Dermis microvascular lymphatic vessel endothelial cell (primary cell): ENCODE measurements around the gene SMPD3. TPM values are rescaled to one million over a fixed set of nuclear protein-coding genes. Genes with fewer than 3 reads are reported as not detected.

Experiments
- DNase-seq, 2 donors: peaks; one replicate each; pipeline versions ENCODE4 v3.0.0 to v3.0.0-alpha.2; 2010; ENCODE audit warnings: low read depth in 2 of 2
- total RNA-seq: library from RNA; depleted of rRNA; stranded (reverse); fragments of >200 nt; gene quantifications from 2 replicates; pipeline ENCODE4 v1.2.1, GENCODE V29; 2014

SMPD3 gene
- total RNA-seq, 1 donor from 2014 or later: under 0.01 TPM

DNA sequence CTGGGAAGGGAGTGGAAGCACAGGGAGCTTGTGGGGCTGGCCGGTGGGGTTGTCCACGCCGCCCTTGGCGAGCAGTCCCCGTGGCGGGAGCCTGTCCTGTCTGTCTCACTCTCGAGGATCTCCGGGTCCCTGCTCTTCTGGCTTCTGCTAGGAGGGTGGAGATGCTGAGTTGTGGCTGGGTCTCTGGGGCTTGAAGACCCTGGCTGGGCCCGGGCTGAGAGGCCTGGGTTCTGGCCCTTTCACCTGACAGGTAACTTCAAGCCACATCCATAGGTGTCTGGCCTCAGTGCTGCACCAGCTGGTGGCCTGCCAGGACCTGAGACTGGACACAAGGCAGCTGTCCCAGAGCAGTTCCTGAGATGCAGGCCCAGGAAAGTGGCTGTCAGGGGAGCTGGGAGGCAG is 90.8 kb downstream of the SMPD3 start:
- no peak for DNase-seq

DNA sequence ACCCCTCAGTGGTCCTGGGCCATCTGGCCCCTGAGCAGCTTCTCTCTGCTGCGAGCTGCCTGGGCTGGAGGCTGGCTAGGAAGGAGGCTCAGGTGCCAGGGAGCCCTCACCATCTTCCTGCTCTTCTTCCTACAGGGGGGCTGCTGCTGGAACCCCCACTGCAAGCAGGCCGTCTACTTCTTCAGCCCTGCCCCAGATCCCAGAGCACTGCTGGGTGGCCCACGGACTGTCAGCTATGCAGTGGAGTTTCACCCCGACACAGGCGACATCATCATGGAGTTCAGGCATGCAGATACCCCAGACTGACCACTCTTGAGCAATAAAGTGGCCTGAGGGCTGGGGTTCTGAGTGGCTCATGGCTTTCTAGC is 91.4 kb downstream of the SMPD3 start:
- no peak for DNase-seq

DNA sequence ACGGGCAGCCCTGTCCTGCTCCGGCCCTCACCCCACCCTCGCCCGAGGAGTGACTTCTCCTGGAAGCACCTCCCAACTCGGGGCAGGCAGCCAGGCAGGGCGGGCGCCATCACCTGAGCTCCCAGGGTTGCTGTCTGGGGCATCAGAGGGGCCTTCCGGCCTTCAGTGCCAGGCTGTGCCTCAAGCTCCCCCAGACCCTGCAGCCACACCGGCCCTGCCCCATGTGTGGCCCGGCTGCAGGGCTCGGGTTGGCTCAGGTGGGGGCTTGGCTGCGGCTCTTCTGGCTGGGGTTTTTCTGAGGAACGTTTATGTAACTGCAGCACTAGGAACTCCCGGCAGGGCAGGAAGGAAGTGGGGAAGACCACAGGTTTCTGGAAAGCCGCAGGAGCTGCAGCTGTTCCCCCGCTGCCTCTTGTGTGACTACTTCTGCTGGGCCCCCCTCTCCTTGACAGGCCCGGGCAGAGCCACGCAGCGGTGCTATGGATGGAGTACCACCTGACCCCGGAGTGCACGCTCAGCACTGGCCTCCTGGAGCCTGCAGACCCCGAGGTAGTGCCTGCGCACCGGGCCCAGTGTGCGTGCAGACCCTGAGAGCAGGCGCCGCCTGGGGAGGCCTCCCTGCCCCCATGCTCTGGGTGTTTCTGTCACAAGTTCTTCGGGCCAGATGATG is 91.9 kb downstream of the SMPD3 start:
- no peak for DNase-seq

DNA sequence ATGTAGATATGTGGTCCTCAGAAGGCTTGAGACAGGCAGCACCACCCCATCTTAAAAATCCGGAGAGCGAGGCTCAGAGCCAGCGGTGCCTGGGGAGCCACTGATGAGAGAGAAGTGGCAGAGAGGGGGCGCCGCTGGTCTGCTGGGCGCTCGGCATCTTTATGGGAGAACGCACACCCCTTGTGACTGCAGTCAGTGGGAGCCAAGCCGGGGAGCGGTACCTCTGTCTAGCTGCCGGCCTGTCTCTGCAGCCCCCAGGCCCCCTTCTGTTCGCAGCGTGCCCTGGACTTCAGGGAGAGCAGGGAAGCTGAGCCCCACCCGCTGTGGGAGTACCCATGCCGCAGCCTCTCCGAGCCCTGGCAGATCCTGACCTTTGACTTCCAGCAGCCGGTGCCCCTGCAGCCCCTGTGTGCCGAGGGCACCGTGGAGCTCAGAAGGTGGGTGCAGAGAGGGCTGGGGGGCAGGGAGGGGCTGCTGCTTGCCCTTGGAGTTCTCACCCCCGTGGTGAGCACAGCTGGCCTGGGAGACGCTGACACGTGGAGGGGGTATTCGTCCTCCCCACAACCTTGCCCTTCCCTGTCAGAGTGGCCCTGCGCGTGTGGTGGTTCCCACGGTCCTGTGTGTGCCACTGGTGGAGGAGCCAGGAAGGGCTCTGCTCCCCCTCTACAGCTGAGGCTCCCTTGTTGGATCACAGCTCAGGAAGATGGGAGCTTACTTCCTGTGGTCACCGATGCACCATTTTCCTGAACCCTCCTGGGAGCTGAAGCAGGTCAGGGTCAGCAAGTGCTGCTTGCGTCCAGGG is 92.7 kb downstream of the SMPD3 start:
- DNase-seq: no peak

DNA sequence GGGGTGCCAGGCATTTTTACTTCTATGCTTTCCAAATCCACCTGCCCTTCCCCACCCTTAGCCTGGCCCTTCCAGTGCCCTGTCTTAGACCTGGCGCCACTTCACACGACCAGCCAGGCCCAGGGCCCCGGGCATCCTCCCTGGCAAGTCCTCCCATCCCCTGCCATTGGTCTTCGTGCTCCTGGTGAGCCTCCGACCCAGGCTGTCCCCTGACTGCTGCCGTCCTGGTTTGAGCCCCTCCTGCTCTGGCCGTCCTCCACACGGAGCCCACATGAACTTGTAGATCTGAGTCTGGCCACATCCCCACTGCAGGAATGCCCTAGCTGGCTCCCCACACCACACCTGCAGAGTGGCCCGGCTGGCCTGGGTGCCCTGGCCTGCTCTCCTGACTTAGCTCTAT is 93.5 kb downstream of the SMPD3 start:
- DNase-seq: no peak

DNA sequence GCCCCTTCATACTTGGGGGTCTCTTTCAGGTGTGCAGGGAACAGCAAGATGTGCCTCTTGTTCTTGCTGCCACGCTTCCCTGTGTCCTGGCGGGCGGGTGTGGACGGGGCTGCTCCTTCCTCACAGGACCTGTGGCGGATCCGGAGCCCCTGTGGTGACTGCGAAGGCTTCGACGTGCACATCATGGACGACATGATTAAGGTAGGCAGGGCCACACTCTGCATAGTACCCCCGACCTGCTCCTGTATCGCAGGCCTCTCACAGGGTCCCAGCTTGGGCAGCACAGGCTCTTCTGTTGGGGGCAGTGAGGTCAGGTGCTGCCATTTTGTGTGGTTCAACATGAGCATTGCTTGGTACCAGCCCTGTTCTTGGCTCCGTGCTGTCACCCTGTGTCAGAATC is 94.9 kb downstream of the SMPD3 start:
- no peak for DNase-seq

DNA sequence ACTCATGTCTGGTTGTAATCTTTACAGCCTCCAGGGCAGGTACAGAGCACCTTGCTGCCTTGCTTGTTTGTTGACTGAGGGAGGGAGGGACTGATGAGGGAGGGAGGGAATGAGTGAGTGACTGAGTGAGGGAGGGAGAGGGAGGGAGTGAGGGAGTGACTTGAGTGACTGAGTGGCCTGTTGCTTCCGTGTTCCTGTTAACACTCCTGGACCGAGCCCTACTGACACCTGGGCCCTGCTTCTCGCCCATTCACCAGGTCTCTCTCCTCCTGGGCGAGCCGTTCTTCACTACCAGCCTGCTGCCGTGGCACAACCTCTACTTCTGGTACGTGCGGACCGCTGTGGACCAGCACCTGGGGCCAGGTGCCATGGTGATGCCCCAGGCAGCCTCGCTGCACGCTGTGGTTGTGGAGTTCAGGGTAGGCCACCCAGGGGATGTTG is 96.3 kb downstream of the SMPD3 start:
- no peak for DNase-seq

DNA sequence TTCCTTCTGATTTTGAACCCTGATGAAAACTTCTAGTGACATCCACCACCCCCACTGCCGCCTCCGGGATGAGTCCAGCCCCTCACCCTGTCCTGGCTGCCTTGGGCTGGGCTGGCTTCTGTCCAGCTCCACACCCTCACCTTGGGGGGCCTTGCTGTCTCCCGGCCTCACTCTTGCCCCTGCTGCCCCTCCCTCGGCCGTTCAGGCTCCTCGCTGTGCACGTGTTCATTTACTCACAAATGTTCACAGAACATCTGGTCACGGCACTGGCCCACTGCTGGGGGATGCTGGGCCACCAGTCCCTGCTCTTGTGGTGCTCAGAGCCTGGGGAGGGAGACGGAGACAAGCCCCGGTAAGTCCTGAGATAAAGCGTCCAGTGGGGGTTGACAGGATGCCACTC is 96.8 kb downstream of the SMPD3 start:
- DNase-seq: no peak

DNA sequence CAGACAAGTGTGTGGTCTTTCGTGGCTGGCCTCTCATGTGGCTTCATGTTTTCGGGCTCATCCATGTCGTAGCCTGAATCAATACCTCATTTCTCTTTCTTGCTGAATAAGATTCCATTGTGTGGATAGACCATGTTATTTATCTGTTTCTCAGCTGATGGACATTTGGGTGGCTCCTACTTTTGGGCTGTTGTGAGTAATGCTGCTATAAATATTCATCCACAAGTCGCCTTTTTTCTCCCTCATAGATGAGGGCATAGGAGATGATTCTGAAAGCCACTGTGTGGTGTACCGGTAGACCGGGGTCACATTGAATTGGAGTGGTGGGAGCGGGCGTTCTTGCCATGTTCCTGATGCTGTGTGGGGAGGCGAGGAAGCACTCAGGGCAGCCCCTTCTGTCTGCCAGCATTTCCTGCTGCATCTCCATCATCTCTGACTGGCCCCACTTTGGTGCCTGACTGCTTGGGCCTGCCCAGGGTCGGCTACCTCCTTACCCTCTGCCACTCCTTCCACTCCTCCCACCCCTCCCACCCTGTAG is 97.4 kb downstream of the SMPD3 start:
- no peak for DNase-seq

DNA sequence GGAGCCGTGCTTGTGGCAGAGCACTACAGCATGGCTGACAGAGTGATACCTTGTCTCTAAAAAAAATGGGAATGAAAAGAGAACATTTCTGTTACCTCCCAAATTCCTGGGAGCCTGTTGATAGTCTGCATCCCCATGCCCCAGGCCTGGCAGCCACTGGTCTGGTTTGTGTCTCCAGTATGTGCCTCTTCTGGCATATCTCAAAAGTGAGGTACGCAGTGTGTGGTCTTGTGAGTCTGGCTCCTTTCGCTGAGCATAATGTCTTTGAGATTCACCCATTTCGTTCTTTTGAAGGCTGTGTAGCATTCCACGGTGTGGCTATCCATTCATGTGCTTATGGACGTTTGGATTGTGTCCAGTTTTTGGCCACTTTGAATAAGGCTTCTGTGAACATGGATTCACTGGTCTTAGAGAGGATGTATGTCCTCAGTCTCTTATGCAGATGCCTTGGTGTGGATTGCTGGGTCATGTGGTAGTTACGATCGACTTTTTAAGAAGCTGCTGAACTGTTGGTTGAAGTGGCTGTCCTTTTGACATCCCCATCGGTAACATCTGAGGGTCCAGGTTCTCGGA is 98.4 kb downstream of the SMPD3 start:
- no peak for DNase-seq

DNA sequence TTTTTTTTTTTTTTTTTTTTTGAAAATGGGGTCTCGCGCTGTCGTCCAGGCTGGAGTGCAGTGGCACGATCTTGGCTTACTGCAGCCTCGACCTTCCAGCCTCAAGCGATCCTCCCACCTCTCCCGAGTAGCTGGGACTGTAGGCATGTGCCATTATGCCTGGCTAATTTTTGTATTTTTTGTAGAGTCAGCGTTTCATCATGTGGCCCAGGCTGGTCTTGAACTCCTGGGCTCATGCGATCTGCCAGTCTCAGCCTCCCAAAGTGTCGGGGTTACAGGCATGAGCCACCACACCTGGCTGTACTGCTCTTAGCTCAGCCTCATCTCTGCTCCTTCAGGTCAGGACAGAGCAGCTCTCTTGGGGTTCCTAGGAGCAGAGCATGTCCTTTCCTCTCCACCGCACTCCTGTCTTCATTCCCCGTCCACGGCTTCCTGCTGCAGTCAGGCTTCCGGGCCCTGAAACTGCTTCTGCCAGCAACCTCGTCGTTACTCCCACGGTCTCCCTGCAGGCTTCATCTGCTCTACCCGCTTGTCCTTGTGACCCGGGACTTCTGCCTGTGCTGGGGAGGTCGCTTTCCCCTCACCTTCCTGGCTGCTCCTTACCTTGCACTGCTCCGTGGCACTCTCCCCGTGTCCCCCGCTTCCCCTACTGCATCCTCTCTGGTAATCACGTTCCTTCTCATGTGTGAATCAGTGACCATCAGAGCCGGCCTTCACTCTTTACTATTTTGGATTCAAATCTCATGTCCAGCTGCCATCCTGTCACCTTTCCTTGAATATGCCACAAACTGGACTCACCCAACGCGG is 99.5 kb downstream of the SMPD3 start:
- DNase-seq: no peak

DNA sequence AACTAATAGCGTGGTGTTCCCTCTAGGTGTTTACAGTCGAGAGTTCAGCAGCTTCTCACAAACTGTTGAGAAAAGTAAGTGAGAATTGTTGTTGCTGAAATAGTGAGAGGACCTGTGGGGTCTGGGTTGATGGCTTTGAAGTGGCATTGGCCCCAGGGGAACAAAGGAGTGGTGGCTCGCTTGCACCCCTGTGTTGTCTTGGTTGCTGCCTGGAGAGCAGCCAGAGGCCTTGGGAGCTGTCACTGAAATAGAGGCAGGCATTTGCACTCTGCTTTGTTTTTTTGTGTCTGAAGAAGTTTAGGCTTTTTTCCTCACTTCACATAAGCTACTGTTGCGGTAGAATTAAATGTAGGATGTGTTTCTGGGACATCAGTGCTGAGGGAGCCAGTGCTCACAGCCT is 100.7 kb downstream of the SMPD3 start:
- DNase-seq: no peak

DNA sequence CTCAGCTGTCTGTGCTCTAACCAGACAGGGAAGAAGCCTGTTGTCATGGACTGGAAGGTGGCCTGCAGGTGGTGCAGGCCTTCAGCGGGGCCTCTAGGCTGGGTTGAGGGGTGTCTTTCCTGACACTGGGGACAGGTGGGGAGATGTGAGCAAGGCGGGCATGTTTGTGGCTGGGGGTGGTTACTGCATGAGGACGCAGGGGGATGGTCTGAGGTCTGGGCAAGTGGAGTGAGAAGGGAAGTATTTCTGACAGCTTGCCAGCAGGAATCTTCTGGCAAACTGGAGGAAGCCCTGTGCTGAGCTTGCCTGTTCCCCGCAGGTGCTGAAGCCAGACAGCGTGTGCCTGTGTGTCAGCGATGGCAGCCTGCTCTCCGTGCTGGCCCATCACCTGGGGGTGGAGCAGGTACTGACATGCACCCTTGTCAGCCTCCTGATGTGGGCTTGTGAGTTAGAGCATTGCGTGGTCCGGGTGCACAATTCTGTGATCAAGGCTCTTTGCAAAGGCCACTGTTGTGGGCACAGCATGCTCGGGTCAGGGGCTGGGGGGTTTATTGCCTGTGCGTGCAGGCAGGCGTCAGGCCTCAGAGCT is 101.3 kb downstream of the SMPD3 start:
- DNase-seq: no peak

DNA sequence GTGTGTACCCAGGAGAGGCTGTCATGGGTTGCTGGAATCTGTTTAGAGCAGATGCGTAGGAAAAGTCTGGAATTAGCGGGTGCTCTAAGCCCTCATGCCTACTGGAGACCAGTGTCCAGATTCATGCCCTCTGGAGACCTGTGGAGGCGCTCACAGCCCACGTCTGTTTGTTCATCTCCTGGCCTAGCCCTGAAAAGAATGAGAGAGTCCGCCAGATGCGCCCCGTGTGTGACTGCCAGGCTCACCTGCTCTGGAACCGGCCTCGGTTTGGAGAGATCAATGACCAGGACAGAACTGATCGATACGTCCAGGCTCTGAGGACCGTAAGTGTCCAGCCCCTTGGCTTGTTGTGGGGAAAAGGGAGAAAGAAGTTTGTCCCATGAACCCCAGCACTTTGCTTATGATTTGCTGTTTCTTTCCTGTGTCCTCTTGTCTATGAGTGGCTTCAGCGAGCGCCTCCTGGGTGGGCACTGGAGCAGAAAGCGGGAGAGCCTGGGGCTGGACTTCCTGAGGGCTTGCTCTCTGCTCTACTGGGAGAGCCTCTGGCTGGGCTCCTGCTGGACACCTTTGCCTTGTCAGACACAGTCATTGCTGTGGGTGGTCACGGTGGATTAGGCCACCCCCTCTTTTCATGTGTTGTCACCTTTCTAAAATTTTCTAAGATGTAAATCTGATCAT is 102.2 kb downstream of the SMPD3 start:
- DNase-seq: no peak

DNA sequence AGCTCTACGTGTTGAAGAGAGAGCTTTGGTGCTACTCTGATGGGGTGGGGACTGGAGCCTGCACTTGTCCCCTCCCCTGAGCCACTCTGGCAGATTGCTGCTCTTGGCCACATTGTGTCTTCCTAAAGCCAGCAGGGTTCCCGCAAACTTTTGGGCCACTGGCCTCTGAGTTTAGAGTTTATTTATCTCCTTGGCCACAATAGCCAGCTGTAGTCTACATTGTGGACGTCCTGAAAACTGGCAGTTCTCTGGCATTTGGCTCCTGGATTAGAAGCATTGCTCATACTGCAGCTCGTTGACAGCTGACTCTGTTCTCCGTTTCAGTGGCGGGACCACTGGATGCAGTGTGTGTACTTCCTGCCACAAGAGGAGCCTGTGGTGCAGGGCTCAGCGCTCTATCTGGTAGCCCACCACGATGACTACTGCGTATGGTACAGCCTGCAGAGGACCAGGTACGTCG is 102.9 kb downstream of the SMPD3 start:
- DNase-seq: no peak

DNA sequence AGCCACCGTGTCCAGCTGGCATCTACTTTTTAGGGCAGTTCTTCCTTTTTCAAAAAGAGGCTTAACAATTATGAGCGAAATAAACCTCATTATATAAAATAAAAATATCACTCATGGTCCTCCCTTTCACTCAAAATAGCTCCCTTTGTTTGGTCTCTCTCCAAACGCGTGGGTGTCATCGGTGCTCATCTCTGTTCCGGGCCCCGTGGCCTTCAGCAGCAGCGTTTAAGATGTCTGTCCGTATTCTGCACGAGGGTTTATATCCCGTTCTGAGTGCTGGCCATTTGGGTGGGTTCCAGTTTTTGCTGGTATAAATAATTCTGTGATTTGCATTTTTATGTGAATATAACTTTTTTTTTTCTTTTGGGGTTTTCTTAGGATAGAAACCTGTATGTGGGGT is 104.1 kb downstream of the SMPD3 start:
- DNase-seq: no peak

DNA sequence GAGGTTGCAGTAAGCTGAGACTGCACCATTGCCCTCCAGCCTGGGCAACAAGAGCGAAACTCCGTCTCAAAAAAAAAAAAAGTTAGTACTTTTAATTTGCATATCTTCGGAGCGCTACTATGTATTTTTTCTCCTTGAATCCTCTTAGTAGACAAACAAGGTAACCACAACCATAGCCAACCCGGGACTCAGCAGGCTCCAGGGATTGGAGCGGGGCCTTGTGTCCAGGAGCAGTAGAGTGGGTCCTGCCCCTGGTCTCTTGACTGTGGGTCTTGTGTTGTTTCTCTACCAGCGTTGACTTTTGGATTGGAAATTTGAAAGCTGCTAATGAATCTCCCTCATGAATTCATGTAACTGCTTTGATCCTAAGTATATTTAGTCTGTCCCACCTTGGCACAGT is 105.2 kb downstream of the SMPD3 start:
- no peak for DNase-seq

DNA sequence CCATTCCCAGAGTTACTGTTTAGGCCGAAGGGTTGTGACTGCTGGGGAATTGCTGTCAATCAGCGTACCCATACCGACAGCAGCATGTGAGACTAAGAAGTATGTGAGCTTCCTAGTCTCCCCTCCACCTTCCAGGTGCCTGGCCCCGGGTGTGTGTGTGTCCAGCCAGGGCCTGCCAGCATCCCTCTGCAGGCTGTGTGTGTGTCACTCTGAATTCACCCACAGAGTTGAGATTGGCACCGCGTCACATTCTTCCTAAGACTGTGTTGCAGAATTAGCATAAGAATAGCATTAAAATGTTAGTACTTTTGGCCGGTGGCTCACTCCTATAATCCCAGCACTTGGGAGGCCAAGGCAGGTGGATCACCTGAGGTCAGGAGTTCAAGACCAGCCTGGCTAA is 105.7 kb downstream of the SMPD3 start:
- no peak for DNase-seq

DNA sequence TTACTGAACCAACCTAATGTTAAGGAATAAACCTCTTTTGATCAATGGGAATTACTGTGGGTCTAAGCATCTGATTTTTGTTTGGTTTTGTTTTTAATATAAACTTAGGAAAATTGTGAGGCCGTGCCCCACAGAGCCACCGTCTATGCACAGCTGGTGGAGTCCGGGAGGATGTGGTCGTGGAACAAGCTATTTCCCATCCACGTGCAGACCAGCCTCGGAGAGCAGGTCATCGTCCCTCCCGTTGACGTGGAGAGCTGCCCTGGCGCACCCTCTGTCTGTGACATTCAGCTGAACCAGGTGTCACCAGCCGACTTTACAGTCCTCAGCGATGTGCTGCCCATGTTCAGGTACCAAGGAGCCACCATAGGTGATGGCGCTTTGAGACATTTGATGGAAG is 109.1 kb downstream of the SMPD3 start:
- DNase-seq: no peak

DNA sequence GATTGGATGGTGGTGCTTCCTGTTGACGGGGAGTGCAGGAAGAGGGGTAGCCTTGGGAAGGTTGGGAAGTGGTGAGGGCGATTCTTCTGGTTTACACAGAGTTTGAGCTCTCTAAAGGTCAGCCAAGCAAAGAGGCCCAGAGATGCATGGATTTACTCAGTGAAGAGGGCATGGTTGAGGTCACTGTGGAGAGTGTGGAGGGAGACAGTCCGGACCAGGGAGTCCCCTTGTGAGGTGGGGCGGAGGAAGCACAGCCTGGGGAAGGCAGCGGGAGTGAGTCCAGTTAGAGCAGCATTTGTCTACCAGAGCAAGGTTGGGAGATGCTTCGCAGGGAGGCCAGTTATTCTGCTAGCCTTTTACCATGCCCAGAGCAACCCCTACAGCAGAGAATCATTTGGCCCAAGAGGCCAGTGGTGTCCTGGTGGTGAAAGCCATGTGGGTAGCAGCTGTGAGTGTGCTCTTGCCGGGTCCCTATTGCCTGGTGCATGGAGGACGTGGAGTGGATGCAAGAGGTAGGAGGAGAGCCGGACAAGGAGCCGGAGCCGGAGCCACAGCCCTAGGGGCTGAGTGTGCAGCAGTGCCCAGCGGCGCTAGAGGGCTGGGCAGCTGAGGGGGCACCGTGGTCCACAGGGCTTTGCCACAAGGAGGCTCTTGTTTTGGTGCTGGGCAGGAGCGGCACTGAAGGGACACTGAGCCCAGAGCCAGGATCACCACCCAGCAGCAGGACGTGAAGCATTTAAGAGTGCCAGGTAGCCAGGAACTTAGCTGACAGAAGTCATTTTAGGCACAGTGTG is 109.8 kb downstream of the SMPD3 start:
- DNase-seq: no peak
